ENCODE data around the gene DNASE1L2.
"Not testable (repeated sequence)": the region's sequence is repeated elsewhere in the genome, so short reads cannot be mapped to it uniquely, and the experiment has no call there.

DNASE1L2 gene

GRCh38 chr16:2240331-2240730 is 4.1 kb downstream of the DNASE1L2 start:
- not testable (repeated sequence) for DNase-seq (ENCODE audit: low spot score)

- no peak for DNase-seq (ENCODE audit: low spot score)
Measured at GRCh38 chr16:2242598-2242997, 6.4 kb downstream of the DNASE1L2 start.

DNA sequence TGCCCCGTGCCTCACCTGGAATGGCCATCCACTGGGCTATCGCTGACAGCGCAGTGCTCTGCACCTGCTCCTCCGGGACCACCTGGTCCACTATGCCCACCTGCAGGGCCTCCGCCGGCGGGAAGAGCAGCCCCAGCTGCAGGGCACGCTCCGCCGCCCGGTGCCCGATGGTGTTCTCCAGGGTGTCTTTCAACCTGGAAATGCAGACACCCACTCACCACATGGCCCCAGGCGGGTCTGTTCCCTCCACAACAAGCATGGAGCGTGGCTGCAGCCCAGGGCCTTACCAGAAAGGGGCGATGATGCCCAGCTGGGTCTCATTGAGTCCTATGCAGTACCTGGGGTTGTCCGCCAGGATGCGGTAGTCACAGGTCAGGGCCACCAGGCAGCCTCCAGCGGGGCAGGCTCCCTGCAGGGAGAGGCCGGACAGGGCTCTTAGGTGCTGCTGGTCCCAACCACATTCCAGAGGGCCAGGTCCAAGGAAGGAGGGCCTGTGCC is 6.8 kb downstream of the DNASE1L2 start:
- DNase-seq (ENCODE audit: low spot score), result no peak

GRCh38 chr16:2243781-2244180 is 7.5 kb downstream of the DNASE1L2 start:
- DNase-seq (ENCODE audit: low spot score), result no peak

GRCh38 chr16:2244301-2244700 is 8.1 kb downstream of the DNASE1L2 start:
- no peak for DNase-seq (ENCODE audit: low spot score)

GRCh38 chr16:2244926-2245795 is 8.9 kb downstream of the DNASE1L2 start:
- no peak for DNase-seq (ENCODE audit: low spot score)

- no peak for DNase-seq (ENCODE audit: low spot score)
Measured at GRCh38 chr16:2246301-2246885, 10.1 kb downstream of the DNASE1L2 start.

GRCh38 chr16:2250652-2251295 is 14.5 kb downstream of the DNASE1L2 start:
- no peak for DNase-seq (ENCODE audit: low spot score)

GRCh38 chr16:2251296-2252111 is 15.3 kb downstream of the DNASE1L2 start, which contains the start of gene ECI1:
Gene ECI1, minus strand, starts transcription at chr16:2251587. Its CDS starts 21 bp downstream, at chr16:2251566.
- DNase-seq (ENCODE audit: low spot score), result peak; percentile 99

DNA sequence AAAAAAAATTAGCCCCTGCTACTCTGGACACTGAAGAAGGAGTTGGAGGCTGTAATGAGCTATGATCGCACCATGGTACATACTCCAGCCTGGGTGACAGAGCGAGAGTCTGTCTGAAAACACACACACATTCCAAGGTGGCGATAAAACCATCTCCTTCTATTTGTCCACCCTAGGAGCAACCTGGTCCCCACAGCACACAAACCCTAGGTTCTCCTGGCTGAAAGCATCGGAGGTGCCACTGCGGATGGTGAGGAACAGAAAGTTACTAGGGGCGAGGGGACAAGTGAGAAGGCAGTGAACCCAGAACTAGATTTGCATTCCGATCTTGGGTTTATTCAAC is 16.5 kb downstream of the DNASE1L2 start:
- DNase-seq (ENCODE audit: low spot score), result no peak

DNA sequence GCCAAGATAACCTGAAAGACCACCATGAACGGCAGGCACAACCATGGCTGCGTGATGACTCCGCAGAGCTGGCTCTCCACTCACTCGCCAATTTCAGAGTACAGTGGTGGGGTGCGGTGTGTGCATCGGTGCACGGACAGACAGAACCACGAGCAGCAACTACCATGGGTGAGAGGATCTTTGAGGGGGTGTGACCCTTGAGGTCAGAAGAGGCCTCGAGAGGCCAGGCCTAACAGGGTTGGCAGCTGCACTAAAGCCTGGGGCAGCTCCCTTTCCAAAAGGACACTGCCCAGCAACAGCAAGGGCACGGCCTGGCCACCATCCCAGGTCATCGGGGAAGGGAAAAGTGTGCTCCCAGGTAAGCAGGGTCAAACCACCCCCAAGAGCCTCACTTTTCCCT is 17.0 kb downstream of the DNASE1L2 start:
- DNase-seq (ENCODE audit: low spot score), result no peak

GRCh38 chr16:2256531-2257140 is 20.4 kb downstream of the DNASE1L2 start:
- DNase-seq (ENCODE audit: low spot score), result no peak

DNA sequence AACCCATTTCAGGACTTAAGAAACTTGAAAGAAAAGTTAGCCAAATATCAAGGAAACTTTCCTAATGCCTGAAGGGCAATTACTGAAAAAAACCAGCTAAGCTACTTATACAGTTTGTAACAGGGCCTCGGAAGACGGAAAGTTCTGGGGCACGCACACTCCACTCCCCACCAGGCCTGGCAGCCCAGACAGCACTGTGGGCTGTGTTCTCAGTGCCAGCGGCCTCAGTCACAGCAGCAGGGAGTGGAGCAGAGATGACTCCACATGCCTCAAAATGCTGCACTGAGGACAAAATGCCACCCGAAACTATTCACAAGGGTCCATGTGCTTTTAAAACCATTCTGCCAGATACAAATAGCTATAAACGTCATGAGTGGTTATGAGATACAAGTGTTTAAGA is 21.5 kb downstream of the DNASE1L2 start:
- no peak for DNase-seq (ENCODE audit: low spot score)

- not testable (repeated sequence) for DNase-seq (ENCODE audit: low spot score)
Measured at GRCh38 chr16:2258530-2258929, 22.3 kb downstream of the DNASE1L2 start.

DNA sequence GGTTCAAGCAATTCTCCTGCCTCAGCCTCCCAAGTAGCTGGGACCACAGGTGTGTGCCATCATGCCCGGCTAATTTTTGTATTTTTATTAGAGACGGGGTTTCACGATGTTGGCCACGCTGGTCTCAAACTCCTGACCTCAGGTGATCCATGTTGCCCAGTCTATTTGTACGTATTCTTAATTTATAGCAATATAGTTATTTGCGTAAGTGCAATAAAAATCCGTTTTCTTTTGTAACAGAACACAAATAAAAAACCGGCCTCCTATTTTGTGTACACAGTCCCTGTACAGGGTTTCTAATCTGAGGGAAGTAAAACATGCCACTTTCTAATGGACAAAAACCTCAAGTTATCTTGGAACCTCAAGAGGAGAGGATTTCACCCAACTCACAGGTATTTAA is 24.0 kb downstream of the DNASE1L2 start:
- DNase-seq (ENCODE audit: low spot score), result no peak

GRCh38 chr16:2263026-2263425 is 26.8 kb downstream of the DNASE1L2 start:
- not testable (repeated sequence) for DNase-seq (ENCODE audit: low spot score)

DNA sequence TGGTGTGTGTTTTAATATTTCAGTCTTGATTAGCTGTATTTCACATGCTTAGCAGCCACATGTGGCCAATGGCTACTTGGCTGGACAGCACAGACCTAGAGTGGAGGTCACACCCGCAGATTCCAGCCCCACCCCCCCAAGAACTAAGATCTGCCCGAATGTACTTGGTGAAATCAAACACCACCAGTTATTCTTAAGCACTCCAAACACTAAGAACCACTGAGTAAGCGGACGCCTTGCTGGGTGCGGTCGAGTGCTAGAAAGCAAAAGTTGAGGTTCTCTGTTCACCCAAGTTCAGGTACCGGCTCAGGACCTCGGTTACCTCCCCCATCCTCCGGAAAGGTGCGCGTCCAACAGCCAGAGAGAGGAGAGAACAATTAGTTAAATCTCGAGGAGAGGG is 30.6 kb downstream of the DNASE1L2 start:
- peak; percentile 30 for DNase-seq (ENCODE audit: low spot score)

GRCh38 chr16:2267505-2267912 is 31.3 kb downstream of the DNASE1L2 start:
- not testable (repeated sequence) for DNase-seq (ENCODE audit: low spot score)

DNA sequence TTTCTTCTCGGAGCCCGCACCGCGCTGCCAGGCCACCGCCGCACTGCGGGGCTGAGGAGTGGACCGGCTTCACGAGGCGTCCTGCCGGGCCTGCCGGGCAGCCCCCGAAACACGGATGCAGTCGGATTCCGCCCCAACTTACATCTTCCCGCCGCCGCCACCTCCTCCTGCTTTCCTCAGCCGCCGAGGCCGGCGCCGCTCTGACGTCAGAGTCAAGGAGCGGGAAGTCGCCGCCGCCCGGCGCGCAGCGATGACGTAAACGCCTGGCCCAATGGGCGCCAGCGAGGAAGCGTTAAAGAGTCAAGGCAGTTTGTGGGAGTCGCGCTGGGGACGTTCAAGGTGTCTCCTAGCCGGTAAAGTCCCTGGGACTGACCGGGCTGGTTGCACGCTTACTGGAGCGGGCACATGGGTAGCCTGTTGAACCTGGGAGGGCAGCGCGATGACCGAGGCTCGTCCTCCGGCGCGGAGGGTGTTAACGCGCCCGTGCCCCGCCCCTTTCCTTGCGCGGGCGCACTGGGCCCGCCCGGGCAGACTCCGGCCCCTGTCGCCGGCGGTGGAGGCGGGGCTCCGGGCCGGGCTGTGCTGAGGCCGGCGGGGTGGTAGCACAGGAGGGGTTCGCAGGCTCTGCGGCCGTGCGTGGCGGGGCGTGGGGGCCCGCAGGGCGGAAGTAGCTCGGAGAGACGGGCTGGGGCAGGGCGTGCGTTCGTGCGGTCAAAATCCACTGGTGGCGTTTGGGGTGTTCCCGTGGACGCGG is 31.8 kb downstream of the DNASE1L2 start, which contains the start of gene RNPS1:
Gene RNPS1, minus strand, starts transcription at position 214 of the 754 bp plus-strand sequence. CDS start 3,483 bp downstream, outside the sequence.
- DNase-seq (ENCODE audit: low spot score), result peak; percentile 95

GRCh38 chr16:2270070-2270462 is 33.8 kb downstream of the DNASE1L2 start:
- no peak for DNase-seq (ENCODE audit: low spot score)

All from COLO829 (cell line).